HepG2 (cell line): ENCODE measurements around the gene CDH13.

Experiments
- ATF1 ChIP-seq: IDR thresholded peaks from 2 replicates; pipeline ENCODE4 v1.6.1; 2016; ENCODE audit warnings: mild to moderate bottlenecking, control low read depth
- CAMTA2 ChIP-seq: sonication (generic); formaldehyde crosslinking; IDR thresholded peaks from 2 replicates; pipeline ENCODE4 v1.4.0; 2020; ENCODE audit warnings: mild to moderate bottlenecking, missing genetic modification reagents, borderline replicate concordance
- HOXA9 ChIP-seq: sonication (generic); formaldehyde crosslinking; IDR thresholded peaks from 2 replicates; pipeline ENCODE4 v1.8.1; 2022; ENCODE audit warnings: missing genetic modification reagents, mild to moderate bottlenecking, moderate library complexity, borderline replicate concordance
- MAX ChIP-seq: IDR thresholded peaks from 2 replicates; pipeline ENCODE4 v1.6.1; 2012; ENCODE audit warnings: inconsistent platforms
- NR2C2 ChIP-seq: sonication (generic); formaldehyde crosslinking; IDR thresholded peaks from 2 replicates; pipeline ENCODE4 v1.4.0; 2020; ENCODE audit warnings: missing genetic modification reagents, mild to moderate bottlenecking, moderate library complexity, borderline replicate concordance
- TFE3 ChIP-seq: IDR thresholded peaks from 2 replicates; pipeline ENCODE4 v1.6.1; 2016
- ZBTB25 ChIP-seq: IDR thresholded peaks from 2 replicates; pipeline ENCODE4 v1.6.1; 2018; ENCODE audit warnings: missing genetic modification reagents
- ZNF232 ChIP-seq: sonication (generic); formaldehyde crosslinking; IDR thresholded peaks from 2 replicates; pipeline ENCODE4 v1.4.0; 2020; ENCODE audit warnings: missing genetic modification reagents, borderline replicate concordance
- ZNF780A ChIP-seq: sonication (generic); formaldehyde crosslinking; IDR thresholded peaks from 2 replicates; pipeline ENCODE4 v1.8.0; 2022; ENCODE audit warnings: mild to moderate bottlenecking, missing genetic modification reagents, moderate library complexity

- TF ChIP-seq ZNF232 (CRISPR knock-in tag) (no peak), HOXA9 (no peak), CAMTA2 (CRISPR knock-in tag) (no peak), ZNF780A (CRISPR knock-in tag) (no peak), ATF1 (CRISPR knock-in tag) (no peak), ZBTB25 (CRISPR knock-in tag) (no peak), MAX (no peak), TFE3 (CRISPR knock-in tag) (no peak), NR2C2 (CRISPR knock-in tag) (no peak)
These were observed 518.5 kb downstream of the CDH13 start for GRCh38 chr16:83145297-83145696.
